Islet precursor cell (in vitro differentiated cells): ENCODE measurements around the gene MECR.

Source experiments
- DNase-seq: peaks from one replicate; pipeline ENCODE4 v3.0.0-alpha.2; 2018

The MECR gene

GRCh38 chr1:29201595-29202051 is 29.1 kb downstream of the MECR start:
- no peak for DNase-seq

GRCh38 chr1:29200906-29201594 is 29.7 kb downstream of the MECR start:
- DNase-seq = no peak

GRCh38 chr1:29197993-29198392 is 32.7 kb downstream of the MECR start:
- no peak for DNase-seq

- peak; percentile 88 for DNase-seq
Measured at GRCh38 chr1:29197590-29197924, 33.2 kb downstream of the MECR start.

- DNase-seq = peak; percentile 68
Measured at GRCh38 chr1:29196863-29197589, 33.7 kb downstream of the MECR start.

GRCh38 chr1:29195881-29196291 is 34.8 kb downstream of the MECR start:
- no peak for DNase-seq

- DNase-seq = no peak
Measured at GRCh38 chr1:29193879-29194455, 36.8 kb downstream of the MECR start.

GRCh38 chr1:29190718-29191117 is 40.0 kb downstream of the MECR start:
- DNase-seq = no peak

- peak; percentile 49 for DNase-seq
Measured at GRCh38 chr1:29186707-29187106, 44.0 kb downstream of the MECR start.

- DNase-seq = peak; percentile 52
Measured at GRCh38 chr1:29186252-29186651, 44.5 kb downstream of the MECR start.

- no peak for DNase-seq
Measured at GRCh38 chr1:29183287-29183686, 47.4 kb downstream of the MECR start.

GRCh38 chr1:29181413-29182225 is 49.1 kb downstream of the MECR start, which contains the start of gene SRSF4:
SRSF4 (minus strand) TSS chr1:29181900; CDS start chr1:29181752, 148 bp downstream.
- DNase-seq = peak; percentile 99

- DNase-seq = peak; percentile 12
Measured at GRCh38 chr1:29180497-29181412, 50.0 kb downstream of the MECR start.

- no peak for DNase-seq
Measured at GRCh38 chr1:29179641-29180184, 51.0 kb downstream of the MECR start.

- no peak for DNase-seq
Measured at GRCh38 chr1:29177022-29177705, 53.6 kb downstream of the MECR start.

GRCh38 chr1:29176576-29176975 is 54.2 kb downstream of the MECR start:
- DNase-seq = no peak

GRCh38 chr1:29172415-29172939 is 58.3 kb downstream of the MECR start:
- no peak for DNase-seq

GRCh38 chr1:29171521-29171920 is 59.2 kb downstream of the MECR start:
- no peak for DNase-seq

- DNase-seq = no peak
Measured at GRCh38 chr1:29171089-29171488, 59.6 kb downstream of the MECR start.

GRCh38 chr1:29169976-29170375 is 60.8 kb downstream of the MECR start:
- no peak for DNase-seq

GRCh38 chr1:29167904-29168303 is 62.8 kb downstream of the MECR start:
- no peak for DNase-seq
